HG03565 (cell line): ENCODE results near the gene TIRAP.
"Not testable (repeated sequence)": the region's sequence is repeated elsewhere in the genome, so short reads cannot be mapped to it uniquely, and the experiment has no call there.

ENCODE experiments used
- ATAC-seq: cut with Tn5 transposase; IDR thresholded peaks from one replicate; pipeline ENCODE4 v1.9.1; 2021; ENCODE audit warnings: mild to moderate bottlenecking, moderate library complexity; ENCODE audit not compliant: unreplicated experiment

The TIRAP gene

DNA sequence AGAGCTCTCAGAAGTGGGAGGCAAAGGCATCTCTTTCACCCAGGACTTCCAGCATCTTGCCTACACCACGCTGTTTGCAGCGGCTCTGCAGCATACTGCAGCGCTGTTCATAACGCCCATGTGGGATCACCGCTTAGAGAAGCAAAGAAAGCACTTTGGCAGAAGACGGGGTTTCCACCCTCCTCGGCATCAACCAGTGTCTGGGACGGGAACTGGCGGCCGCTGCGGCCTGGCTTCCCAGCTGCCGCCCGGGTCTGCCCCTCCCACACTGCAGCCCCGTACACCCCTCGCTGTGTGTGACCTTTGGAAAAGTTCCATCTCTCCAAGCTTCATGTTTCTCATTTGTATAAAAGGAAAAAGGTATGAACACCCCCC is 545 bp upstream of the TIRAP start:
- no peak for ATAC-seq

DNA sequence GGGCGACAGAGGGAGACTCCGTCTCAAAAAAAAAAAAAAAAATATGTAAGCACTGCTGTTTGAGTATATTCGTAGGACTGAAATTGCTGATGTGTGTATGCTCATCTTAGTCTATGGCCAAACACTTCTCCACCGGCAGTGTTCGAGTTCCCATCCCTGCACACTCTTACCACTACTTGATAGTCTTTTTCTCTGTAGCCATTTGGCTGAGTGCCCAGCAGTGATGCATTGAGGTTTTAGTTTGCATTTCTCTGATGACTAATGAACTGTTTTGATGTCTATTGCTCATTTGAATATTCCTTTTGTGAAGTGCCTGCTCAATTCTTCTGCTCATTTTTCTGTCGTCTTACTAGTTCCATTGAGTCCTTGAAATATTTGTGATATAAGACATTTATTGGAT is 1.9 kb downstream of the TIRAP start:
- peak; percentile 63 for ATAC-seq

DNA sequence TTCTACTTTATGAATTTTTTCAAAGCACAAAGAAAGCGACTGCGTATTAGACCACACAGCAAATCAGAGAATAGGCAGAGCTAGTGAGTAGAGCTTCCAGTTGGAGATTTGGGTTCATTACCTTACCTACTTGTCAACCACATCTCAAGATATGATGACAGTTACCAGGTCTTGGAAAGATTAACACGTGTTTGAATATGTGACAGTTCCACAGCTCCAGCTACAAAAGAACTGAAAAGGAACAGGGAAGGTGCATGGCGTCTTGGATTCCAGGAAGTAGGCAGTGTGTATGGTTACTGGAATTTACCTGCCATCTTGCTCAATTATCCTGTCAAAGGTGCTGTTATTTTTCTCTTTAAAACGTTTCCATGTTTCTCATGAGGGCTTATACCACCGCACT is 5.3 kb downstream of the TIRAP start:
- ATAC-seq: no peak

DNA sequence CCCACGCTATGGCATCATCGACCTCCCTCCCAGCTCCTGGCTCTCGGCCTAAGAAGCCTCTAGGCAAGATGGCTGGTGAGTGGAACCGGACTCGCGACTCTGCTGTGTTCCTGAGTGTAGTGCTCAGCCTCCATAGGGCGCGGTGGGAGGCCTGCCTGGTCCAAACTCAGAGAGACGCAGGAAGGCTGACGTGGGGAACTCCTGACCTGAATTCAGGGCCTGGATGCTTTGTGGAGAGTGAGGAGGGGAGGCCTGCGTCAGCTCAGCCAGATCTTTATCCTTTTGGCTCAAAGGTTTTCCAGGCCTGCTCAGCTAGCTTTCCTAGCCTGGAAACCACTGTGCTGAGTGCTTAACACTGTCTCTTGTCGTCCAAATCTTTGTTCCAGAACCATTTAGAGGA is 8.0 kb downstream of the TIRAP start:
- ATAC-seq: no peak

DNA sequence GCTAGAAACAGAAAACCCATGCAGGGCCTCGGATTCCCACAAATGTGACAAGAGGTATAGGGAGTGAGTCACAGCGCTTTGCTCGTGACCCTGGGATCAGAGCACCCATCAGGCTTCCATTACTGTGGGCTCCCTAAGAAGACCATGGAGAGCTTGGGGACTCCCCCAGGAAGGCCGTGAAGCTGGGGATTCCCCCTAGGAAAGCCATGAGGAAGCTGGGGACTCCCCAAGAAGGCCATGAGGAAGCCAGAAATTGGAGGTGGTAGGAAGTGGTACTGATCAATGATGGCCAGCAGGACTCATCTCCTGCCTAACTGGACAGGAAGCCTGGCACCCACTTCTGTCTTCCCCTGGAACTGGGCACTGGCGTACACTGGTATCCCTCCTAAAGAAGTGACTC is 10.8 kb downstream of the TIRAP start:
- no peak for ATAC-seq

DNA sequence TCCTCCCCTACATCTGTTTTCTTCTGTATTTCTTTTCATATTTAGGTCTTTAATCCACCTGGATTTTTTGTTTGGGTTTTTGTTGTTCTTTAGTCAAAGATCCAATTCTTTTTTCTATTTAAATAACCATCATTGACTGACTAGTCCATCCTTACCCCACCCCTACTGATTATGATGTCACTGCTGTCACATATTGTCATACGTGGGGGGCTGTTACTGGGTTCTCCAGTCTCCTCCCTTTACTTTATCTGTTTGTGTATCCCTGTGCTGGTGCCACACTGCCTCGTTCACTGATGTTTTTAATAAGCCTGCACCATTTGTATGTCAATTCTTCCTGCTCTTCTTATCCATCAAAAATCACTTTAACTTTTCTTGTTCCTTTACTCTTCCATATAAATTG is 14.1 kb downstream of the TIRAP start:
- no peak for ATAC-seq

DNA sequence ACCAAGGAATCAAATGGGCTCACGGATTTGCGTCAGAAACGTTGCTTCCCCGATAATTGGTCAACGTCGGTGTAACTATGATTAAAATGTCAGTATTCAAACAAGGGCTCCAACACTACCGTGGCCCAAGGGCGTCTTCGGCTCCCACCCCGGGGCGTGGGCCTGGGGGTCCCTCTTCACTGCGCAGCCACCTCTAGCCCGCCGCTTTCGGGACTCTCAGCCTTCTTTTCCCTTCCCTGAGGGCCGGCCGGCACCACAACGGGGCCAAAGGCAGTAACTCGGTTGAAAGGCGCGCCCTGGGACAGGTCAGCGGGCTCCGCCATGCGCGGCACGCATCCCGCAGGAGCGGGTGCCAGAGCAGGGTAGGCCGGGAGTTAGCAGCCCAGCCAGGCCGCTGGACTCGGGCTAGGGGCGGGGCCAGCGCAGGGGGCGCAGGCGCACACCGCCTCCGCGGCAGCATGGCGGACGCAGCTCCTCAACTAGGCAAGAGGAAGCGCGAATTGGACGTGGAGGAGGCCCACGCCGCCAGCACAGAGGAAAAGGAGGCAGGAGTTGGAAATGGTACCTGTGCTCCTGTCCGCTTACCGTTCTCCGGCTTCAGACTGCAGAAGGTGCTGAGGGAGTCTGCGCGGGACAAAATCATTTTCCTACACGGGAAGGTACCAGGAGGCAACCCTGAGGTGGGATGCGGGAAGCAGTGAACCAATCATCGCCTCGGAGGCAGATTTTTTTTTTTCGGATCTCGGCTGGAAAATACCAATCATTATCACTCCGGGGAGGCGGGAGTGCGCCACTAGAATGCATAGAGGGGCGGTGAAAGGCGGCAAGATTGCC is 20.9 kb downstream of the TIRAP start, which contains the start of gene DCPS:
DCPS (plus strand) TSS at position 438 of the 834 bp plus-strand sequence; CDS start at position 459, 21 bp downstream.
- ATAC-seq: peak; percentile 80

DNA sequence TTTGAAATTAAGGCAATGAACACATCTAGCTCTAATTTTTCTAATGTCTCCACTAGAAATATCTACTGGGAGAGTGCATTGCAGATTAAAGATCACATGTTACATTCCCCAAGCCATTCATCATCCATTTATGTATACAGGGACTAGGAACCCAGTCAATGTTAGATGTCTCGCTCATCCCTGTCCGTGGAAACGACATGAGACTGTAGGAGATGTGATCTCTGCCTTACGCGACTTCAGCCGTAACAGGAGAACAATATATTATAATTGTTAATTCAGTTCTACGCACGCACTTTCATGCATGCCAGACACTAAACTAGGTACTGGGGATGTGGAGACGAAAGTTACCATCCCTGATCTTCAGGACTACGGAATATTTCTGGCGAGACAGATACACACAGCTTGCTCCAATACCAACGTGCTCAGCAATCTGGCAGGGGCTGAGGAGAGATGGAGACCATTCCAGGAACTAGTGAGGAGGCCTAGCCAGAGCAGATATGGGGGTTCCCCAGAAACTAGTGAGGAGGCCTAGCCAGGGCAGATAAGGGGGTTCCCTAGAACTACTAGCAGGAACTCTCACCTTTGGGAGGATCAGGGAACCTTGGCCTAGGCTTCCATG is 21.7 kb downstream of the TIRAP start:
- ATAC-seq: no peak

DNA sequence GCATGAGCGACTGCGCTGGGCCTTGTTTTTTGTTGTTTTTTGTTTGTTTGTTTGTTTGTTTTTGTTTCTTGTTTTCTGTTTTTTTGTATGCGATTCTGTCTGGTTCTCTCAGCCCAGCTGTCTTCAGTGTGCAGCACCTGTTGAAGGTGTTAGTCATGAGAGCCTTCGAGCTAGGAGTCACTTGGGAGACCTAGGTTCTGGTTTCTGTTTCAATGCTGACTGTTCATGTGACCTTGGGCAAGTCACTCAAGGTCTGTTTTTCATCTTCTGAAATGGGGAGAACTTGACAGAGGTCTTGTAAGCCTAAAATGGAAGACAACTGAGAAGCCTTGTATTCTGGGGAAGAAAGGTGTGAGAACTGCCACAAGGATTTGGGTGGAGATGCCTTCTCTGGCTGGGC is 22.8 kb downstream of the TIRAP start:
- no peak for ATAC-seq

DNA sequence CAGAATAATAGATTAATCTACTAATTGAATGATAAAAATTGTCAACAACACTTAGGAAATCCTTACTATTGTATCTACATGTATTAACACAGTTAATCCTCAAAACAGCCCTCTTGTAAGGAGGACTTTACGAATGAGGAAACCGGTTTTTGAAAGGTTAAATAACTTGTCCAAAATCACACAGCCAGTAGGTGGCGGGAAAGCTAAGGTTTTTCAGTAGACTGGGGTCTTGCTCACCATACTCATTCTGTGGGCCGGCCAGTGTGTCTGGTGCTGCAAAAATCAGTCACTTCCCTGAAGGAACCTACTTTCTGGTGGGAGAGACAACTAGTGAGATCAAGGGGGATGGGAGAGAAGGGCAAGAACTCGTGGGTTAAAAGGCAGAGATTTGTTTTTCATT is 24.8 kb downstream of the TIRAP start:
- ATAC-seq: no peak

DNA sequence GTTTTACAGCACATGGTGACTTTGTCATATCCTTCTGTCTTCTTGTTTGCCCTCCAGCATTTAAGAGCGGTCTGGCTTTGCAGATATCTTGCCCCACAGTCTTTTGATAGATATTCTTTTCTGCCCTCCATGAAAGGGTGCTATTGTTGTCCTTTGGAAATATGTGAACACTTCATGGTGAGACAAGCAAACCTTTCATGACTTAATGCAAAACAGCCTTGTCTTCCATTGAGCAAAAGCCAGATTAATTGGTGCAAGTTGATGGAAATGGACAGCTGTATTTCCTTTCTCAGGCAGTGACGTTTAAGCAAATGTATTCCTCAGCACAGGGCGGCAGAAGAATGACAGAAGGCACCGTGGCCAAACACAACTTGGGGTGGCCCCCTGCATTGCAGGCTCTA is 25.4 kb downstream of the TIRAP start:
- no peak for ATAC-seq

DNA sequence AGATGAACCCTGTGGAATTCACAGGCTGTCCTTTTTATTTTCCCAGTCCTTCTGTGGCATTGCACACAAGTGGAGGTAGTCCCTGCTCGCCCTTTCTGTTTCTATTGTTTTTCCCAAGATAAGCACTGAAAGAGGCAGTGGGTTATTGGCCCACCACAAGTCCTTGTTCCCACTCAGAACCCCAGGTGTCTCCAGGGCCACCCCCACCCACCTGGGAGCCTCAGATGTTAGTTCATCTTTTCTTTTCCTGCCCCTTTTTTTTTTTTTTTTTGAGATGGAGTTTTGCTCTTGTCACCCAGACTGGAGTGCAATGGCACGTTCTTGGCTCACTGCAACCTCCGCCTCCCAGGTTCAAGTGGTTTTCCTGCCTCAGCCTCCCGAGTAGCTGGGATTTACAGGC is 25.9 kb downstream of the TIRAP start:
- ATAC-seq: not testable (repeated sequence)

DNA sequence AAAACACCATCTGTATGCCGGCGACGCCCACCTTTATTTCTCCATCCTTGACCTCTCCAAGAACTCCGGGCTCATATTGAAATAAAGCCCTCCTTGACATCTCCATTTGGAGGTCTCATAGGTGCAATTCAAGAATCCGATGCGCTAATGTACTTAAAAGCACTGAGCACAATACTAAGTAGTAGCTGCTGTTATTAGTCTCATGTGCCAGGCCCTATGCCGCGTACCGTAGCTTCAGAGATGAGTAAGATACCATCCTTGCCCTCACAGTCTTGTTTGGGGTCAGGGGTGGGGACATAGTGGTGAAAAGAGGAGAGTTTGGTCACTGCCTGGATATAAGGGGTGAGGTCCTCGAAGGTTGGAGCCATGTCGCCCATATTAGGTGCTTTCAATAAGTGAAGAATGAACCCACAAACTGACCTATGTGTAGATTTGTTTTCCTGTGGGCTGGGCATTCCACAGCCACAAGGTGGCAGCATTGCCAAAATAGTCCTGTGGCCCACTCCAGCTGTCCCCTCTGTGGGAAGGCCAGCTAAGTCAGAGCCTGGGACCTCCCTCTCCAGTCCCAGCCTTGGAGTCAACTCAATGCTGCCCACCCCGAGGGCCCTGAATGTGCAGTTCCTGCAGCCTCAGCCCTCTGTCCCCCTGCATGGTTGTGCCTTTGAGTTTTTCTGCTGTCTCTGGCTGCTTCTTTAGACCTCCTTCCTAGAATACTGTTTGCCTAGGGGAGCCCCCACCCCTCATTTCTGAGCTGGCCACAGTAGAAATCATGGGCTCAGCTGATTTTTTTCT is 27.5 kb downstream of the TIRAP start:
- ATAC-seq: peak; percentile 26

DNA sequence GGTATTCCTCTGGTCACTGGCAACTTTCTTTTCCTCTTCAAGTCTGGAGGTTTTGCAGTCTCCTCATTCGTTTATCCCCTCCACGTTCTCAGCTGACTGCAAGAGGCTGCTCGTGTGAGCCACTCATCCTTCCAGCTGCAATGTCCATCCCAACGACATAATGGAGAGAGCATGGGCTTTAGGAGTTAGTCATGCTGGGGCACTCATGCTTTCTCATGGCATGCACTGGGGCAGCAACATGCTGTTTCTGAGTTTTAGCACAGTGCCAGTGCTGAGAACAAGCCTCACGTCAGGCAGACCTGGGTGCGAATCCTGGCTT is 28.1 kb downstream of the TIRAP start:
- ATAC-seq: no peak

DNA sequence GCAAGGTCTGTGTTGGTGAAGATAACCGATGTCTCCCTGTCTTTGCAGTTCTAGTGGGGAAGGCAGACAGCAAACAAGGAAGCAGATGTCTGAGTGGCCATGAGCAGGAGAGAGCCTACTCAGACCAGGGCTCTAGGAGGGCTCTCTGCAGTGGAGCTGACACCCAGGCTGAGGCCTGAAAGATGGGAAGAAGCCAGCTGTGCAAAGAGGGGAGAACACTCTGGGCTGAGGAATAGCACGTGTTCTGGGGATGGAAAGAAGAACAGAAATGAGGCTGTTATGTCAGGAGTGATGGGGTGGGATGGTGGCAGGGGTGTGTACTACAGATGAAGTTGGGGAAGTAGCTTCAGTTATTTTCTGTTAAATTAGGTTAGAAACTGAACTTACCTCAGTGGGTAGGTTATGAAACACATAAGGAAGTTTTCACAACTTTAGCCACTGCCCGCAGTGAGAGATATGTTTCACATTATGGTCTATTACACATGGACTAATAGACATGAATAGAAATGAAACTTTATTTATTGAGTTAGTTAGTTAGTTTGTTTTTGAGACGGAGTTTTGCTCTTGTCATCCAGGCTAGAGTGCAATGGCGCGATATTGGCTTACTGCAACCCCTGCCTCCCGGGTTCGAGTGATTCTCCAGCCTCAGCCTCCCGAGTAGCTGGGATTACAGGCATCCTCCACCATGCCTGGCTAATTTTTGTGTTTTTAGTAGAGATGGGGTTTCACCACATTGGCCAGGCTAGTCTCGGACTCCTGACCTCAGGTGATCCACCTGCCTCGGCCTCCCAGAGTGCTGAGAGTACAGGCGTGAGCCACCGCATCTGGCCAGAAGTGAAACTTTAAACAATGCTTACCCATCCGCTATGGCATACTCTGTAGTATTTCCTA is 28.8 kb downstream of the TIRAP start:
- ATAC-seq: peak; percentile 71

DNA sequence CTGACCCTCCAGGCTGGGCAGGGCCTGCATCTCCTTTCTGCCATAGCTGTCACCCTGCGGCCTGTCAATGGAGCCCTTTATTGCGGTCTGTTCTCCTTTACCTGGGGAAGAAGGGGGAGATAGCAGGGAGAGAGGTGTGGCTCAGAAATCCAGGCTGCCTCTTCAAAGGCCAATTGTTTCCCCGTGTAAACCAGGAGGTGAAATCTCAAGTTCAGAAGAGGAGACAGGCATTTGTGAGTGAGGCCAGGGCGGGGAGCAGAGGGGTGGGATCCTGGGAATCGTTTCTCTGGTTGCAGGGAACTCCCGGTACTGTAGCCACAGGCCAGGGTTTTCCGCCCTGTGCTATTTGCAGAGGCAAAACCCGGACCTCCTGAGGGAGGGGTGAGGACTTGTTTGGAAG is 30.1 kb downstream of the TIRAP start:
- ATAC-seq: no peak

DNA sequence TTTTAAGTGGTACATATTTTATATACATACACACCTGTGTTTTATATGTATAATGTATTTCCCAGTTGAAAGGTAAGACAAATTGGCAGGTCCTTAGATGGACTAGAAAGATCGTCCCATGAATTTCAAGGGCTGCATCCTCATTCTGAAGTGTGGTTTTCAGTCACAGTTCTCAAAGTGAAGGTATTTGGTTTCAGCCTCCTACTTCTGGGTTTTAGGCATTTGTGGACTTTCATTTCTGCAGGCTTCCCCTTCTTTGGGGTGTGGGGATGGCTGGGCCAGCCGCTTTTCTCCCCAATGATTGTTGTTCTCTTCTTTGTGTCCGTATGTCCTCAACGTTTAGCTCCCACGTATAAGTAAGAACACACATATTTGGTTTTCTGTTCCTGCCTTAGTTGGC is 30.9 kb downstream of the TIRAP start:
- no peak for ATAC-seq

DNA sequence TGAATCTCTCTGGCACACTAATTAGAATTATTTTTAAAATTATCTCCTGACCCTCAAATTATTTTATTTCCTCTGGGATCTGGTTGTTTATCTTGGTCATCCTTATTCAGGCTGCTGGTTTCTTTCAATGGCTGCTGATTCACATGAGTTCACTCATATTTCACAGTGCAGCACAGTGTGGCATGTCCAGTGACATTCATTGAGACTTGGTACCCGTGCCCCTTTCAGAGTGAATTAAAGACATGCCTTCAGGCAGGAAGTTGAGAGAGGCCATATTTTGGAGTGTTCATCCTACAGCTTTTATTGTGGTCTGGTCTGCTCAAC is 34.5 kb downstream of the TIRAP start:
- no peak for ATAC-seq

DNA sequence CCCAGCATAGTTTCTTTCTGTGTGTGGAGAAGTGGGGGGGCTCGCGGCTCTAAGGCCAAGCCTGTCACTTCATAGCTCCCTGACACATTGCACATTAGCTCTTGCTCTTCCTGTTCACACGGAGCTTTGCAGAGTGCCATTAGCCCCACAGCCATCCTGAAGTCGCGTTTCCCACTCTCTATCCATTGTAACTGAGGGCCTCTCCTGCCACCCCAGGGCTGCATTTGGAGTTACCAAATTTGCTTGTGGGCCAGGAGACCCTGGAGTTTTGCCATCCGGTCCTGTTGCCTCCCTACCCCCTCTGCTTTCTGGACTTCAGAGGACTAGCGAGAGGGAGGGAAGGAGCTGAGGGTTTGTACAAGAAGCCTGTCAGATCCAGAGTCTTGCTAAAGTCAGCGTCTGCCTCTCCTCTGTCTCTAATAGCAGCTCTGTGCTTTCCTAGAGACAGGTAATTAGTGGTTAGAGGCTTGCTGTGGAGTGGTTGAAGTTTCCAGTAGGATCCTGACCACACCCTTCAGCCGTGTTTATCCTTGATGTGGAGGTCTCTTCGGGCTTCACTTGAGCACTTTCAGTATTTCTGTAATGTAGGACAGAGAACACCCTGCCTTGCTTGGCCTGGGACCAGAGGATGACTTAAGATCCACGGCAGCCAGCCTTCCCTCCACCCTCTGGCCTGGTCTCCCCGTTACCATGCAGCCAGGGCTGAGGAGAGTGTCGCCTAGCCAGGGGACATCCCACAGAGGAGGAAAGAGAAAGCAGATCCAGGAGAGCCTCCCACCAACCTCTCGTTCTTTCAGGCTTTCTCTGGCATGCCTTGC is 35.1 kb downstream of the TIRAP start:
- ATAC-seq: no peak
